ENCODE results near the gene FBP1. TPM values are rescaled to one million over a fixed set of nuclear protein-coding genes. Genes with fewer than 3 reads are reported as not detected.

The FBP1 gene
- total RNA-seq, 1 experiment from 2014 or later: 48.1 TPM

DNA sequence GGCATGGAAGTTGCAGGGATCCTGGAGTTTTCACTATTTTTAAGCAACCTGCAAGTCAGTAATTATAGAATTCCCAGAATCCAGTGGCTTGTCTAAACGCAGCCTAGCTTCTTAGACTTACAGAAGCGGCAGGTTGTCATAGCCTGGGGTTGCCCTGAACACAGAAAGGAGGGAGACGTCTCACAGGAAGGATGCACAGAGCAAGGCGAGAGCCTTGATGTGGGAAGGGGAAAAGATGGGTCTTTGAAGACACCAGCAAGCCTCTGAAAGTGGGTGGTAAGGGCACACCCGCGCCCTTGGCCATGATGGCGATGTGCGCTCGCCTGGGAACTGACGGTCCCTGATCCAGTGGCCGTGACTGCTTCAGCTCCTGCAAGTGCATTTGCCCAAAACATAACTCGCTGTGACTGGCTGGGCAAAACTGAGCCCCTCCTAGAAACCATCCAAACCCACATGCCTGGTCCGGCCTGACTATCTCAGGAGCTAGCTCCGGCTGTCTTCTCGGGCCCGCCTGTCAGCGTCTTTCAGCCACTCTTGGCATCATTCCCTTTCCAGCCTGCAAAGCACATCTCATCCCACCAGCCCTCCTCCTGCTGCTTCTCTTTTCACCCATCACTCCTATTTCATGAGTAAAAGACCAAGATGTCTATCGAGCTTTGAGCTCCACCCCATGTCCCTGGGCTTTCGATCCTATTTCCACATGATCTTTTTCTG is 17.1 kb downstream of the FBP1 start:
- Histone ChIP-seq H2AFZ (ENCODE audit: low read length) (no peak overlapping the region), H3F3A (ENCODE audit: low read length, unreplicated experiment) (no peaks in the 10 kb centered on the region), H3K4me3 (ENCODE audit: low read length) (no peak overlapping the region), H3K9me3 (ENCODE audit: low read length) (no peaks in the 10 kb centered on the region), H3K4me2 (ENCODE audit: low read length) (no peak overlapping the region), H3K27me3 (ENCODE audit: low read length) (no peaks in the 10 kb centered on the region), H3K79me2 (ENCODE audit: low read length) (no peaks in the 10 kb centered on the region), H3K9ac (ENCODE audit: low read length) (no peak overlapping the region), H4K20me1 (ENCODE audit: low read length) (no peaks in the 10 kb centered on the region), H3K27ac (ENCODE audit: low read length) (no peak overlapping the region), H3K36me3 (ENCODE audit: low read depth, low read length) (no peaks in the 10 kb centered on the region), H3K9me2 (replicated peaks; ENCODE audit: low read length) (no peaks in the 10 kb centered on the region), H3K4me1 (ENCODE audit: insufficient read depth, low read length) (no peaks in the 10 kb centered on the region)
- DNase-seq (no peak), ATAC-seq (no peak)
- ChIA-PET CTCF (no interaction called here), POLR2A (ENCODE audit: unreplicated experiment) (no interaction called here)
- no TSS peak for BruUV-seq (replicated peaks)
- intact Hi-C loops (cut with micrococcal nuclease): no loop called here
- TF ChIP-seq EZH2phosphoT487 (IDR thresholded peaks at IDR 0.05; ENCODE audit: borderline replicate concordance, low read length) (no peak), EZH2 (IDR thresholded peaks at IDR 0.05; ENCODE audit: low read length, unreplicated experiment) (no peak)
- TF ChIP-seq, protein P1, sequence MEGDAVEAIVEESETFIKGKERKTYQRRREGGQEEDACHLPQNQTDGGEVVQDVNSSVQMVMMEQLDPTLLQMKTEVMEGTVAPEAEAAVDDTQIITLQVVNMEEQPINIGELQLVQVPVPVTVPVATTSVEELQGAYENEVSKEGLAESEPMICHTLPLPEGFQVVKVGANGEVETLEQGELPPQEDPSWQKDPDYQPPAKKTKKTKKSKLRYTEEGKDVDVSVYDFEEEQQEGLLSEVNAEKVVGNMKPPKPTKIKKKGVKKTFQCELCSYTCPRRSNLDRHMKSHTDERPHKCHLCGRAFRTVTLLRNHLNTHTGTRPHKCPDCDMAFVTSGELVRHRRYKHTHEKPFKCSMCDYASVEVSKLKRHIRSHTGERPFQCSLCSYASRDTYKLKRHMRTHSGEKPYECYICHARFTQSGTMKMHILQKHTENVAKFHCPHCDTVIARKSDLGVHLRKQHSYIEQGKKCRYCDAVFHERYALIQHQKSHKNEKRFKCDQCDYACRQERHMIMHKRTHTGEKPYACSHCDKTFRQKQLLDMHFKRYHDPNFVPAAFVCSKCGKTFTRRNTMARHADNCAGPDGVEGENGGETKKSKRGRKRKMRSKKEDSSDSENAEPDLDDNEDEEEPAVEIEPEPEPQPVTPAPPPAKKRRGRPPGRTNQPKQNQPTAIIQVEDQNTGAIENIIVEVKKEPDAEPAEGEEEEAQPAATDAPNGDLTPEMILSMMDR (conservative IDR thresholded peaks at IDR 0.05; ENCODE audit: low read depth, low read length): no peak

DNA sequence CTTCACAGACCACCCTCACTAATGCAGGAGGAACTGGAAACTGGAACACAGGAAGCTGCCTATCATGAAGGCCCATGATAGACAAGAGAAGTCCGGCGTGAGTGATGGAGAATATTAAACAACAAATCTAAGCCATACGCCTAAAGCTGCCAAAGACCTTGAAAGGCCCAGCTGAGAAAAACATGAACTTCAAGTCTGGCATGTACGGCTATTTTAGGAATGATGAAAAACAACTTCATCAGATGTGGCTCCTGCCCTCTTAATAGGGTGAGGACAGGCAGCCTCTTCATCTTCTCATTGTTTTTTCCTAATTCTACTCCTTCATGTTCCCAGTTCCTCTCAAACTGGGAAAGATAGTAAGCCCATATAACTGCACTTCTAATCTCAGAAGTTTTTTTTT is 20.3 kb downstream of the FBP1 start:
- H3K79me2 ChIP-seq (ENCODE audit: low read length): no peaks in the 10 kb centered on the region
- no peaks in the 10 kb centered on the region for H3K36me3 ChIP-seq (ENCODE audit: low read depth, low read length)
- no peak overlapping the region for H3K4me2 ChIP-seq (ENCODE audit: low read length)
- no TSS peak for BruUV-seq (replicated peaks)
- TF ChIP-seq EZH2phosphoT487 (IDR thresholded peaks at IDR 0.05; ENCODE audit: borderline replicate concordance, low read length): no peak
- H3K4me3 ChIP-seq (ENCODE audit: low read length): no peak overlapping the region
- no peak overlapping the region for H3K27ac ChIP-seq (ENCODE audit: low read length)
- no peak overlapping the region for H2AFZ ChIP-seq (ENCODE audit: low read length)
- ChIA-PET POLR2A (ENCODE audit: unreplicated experiment) (no interaction called here), CTCF (no interaction called here)
- ATAC-seq (no peak), DNase-seq (no peak)
- no peaks in the 10 kb centered on the region for H3K9me2 ChIP-seq (replicated peaks; ENCODE audit: low read length)
- no peaks in the 10 kb centered on the region for H3K9me3 ChIP-seq (ENCODE audit: low read length)
- H3K27me3 ChIP-seq (ENCODE audit: low read length): no peaks in the 10 kb centered on the region
- H3K9ac ChIP-seq (ENCODE audit: low read length): no peak overlapping the region
- H4K20me1 ChIP-seq (ENCODE audit: low read length): no peaks in the 10 kb centered on the region
- no peaks in the 10 kb centered on the region for H3F3A ChIP-seq (ENCODE audit: low read length, unreplicated experiment)
- H3K4me1 ChIP-seq (ENCODE audit: insufficient read depth, low read length): no peaks in the 10 kb centered on the region
- intact Hi-C loops (cut with micrococcal nuclease): no loop called here

DNA sequence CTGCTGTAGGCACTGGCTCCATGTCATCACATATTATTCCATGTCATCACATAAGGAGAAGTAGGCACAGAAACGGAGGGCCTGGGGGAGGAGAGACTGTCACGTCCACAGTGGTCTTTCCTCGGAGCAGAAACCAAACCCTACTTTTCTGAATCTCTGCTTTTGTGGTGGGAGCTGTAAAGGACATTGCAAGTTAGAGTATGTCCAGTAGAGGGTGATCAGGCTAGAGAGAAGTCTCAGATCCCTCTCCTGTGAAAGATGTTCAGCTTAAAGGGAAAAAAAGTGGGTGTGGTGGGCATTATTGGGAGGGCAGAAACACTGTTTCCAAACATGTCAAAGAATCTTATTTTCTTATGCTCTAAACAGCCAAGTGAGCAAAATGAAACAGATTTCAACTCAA is 26.3 kb downstream of the FBP1 start:
- Histone ChIP-seq H3K4me1 (ENCODE audit: insufficient read depth, low read length) (peaks cover 8% of the 10 kb centered on the region; the same call in 1 of the 2 replicates), H3K36me3 (ENCODE audit: low read depth, low read length) (no peaks in the 10 kb centered on the region), H2AFZ (ENCODE audit: low read length) (no peak overlapping the region), H3K9me3 (ENCODE audit: low read length) (no peaks in the 10 kb centered on the region), H3K4me2 (ENCODE audit: low read length) (no peak overlapping the region), H3K27ac (ENCODE audit: low read length) (no peak overlapping the region), H3K9ac (ENCODE audit: low read length) (no peak overlapping the region), H3K4me3 (ENCODE audit: low read length) (no peak overlapping the region), H3K27me3 (ENCODE audit: low read length) (no peaks in the 10 kb centered on the region), H3F3A (ENCODE audit: low read length, unreplicated experiment) (no peaks in the 10 kb centered on the region), H3K9me2 (replicated peaks; ENCODE audit: low read length) (no peaks in the 10 kb centered on the region), H3K79me2 (ENCODE audit: low read length) (no peaks in the 10 kb centered on the region), H4K20me1 (ENCODE audit: low read length) (no peaks in the 10 kb centered on the region)
- ATAC-seq (no peak), DNase-seq (peak; percentile 7)
- BruUV-seq (replicated peaks): no TSS peak
- no peak for TF ChIP-seq EZH2 (IDR thresholded peaks at IDR 0.05; ENCODE audit: low read length, unreplicated experiment)
- TF ChIP-seq, protein P1 (conservative IDR thresholded peaks at IDR 0.05; ENCODE audit: low read depth, low read length): peak; percentile 39; the same call in 1 of the 2 replicates
- ChIA-PET CTCF (interaction anchor here (0.6 to 0.7 kb wide), 2 partner anchors 36 to 1608 kb away, joined by 4 read pairs; no protein-coding TSS in a partner anchor), POLR2A (ENCODE audit: unreplicated experiment) (no interaction called here)
- intact Hi-C loops (cut with micrococcal nuclease): no loop called here
